Caki2 (cell line): ENCODE data around the gene TRIM16. TPM values are rescaled to one million over a fixed set of nuclear protein-coding genes. Genes with fewer than 3 reads are reported as not detected.

Experiments
- total RNA-seq: library from RNA; depleted of rRNA; stranded (reverse); fragments of >200 nt; shearing (Covaris generic); gene quantifications from 2 replicates; pipeline ENCODE4 v1.2.3, GENCODE V29; 2014; ENCODE audit warnings: low replicate concordance; rRNA removed

The TRIM16 gene
- total RNA-seq, 1 experiment from 2014 or later = 345 TPM

Other genes with a start within 250 kb of the TRIM16 start
- gene CDRT4, start 216.7 kb downstream of the TRIM16 start, total RNA-seq = 1.7 TPM in 1 of 2 replicates, not detected in the other
- 9.2 and 14.7 TPM in 2 replicates for gene TVP23C, start 120.8 kb downstream of the TRIM16 start, total RNA-seq
- 5.7 and 5.8 TPM in 2 replicates for gene FBXW10B, start 64.6 kb downstream of the TRIM16 start, total RNA-seq
- gene ZNF286A, start 15.4 kb upstream of the TRIM16 start, total RNA-seq = 11.7 and 19.2 TPM in 2 replicates
- not detected in 2 replicates for gene TBC1D26, start 48.0 kb upstream of the TRIM16 start, total RNA-seq